GM06990 (cell line): ENCODE measurements around the gene FAM167B.
A peak's percentile ranks its signal among the peaks of the same experiment; 100 is the strongest.

Experiments used
- DNase-seq: peaks from one replicate; pipeline ENCODE4 v3.0.0-alpha.2; 2011; ENCODE audit not compliant: insufficient read length; ENCODE audit errors: extremely low read depth
- H3K27me3 ChIP-seq: replicated peaks from 2 replicates; pipeline ENCODE4 v1.6.0; 2011; ENCODE audit warnings: low read length; ENCODE audit not compliant: control insufficient read depth, insufficient read depth
- H3K36me3 ChIP-seq: 2 replicates; pipeline ENCODE4 v1.5.1; 2011; ENCODE audit warnings: low read length; ENCODE audit not compliant: control insufficient read depth, insufficient read depth
- H3K4me3 ChIP-seq: replicated peaks from 2 replicates; pipeline ENCODE4 v1.5.1; 2011; ENCODE audit warnings: low read depth, mild to moderate bottlenecking, control low read depth, low read length
- CTCF ChIP-seq: IDR thresholded peaks from 2 replicates; pipeline ENCODE4 v1.5.1; 2011; ENCODE audit warnings: low read length, control low read depth, mild to moderate bottlenecking, inconsistent platforms; ENCODE audit not compliant: insufficient read depth, poor library complexity, severe bottlenecking

The FAM167B gene

DNA sequence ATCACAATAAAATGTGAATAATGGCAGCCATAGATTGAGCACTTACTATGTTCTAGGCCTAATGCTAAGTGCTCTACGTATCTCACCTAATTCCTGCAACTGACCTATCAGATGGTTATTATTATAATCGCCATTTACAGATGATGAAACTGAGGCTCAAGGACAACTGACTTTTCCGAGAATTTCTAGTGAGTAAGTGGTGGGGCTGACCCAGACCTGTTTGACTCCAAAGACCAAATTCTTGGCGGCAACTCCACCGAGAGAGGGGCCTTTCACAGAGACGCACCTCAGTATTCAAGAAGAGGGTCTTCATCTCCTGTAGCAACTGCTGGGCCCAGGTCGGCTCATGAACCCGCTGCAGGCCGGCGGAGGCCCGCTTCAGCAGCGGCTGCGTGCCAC is 25.4 kb upstream of the FAM167B start:
- no peak for TF ChIP-seq CTCF
- Histone ChIP-seq H3K27me3 (no peaks in the 10 kb centered on the region), H3K36me3 (peaks cover 13% of the 10 kb centered on the region), H3K4me3 (peak overlapping the region; percentile 85)
- no peak for DNase-seq

DNA sequence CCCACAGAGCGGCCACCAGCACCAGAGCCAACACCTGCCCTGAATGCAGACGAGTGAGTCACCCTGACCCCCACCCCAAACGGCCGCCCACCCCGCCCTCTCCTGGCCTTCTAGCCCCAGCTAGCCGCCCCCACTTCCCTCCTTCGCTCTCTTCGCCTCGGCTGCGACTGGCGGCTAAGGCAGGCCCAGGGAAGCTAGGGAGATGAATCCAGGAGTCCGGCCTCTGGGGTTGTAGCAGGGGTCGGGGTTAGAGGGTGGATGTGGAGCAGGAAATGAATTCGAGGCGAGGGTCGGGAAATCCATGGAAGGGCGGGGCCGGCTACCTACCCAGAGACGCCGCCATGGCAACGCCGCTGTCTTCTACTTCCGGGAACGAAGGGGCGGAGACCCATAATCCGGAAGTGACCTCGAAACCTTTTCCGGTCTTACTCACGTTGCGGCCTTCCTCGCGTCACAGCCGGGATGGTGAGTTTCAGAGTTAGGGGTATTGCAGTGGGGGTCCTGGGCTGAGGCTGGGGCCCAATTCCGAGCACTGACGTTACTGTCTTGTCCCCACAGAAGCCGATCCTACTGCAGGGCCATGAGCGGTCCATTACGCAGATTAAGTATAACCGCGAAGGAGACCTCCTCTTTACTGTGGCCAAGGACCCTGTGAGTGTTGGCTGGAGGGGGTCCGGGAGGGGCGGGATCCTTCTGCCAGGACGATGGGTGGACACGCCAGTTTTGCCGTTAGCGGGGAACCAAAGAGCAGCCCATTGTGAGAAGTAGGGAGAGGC is 24.9 kb upstream of the FAM167B start, which contains the start of the genes EIF3I and TMEM234:
Gene EIF3I (plus strand): TSS at position 428 of the 776 bp plus-strand sequence. CDS start 35 bp downstream, at position 463.
Gene TMEM234 (minus strand): TSS at position 374 of the 776 bp plus-strand sequence. CDS start 31 bp downstream, at position 343.
- peak; percentile 77 for DNase-seq
- Histone ChIP-seq H3K36me3 (peaks cover 11% of the 10 kb centered on the region), H3K4me3 (peak within 1 kb of the TSS; percentile 85), H3K27me3 (no peaks in the 10 kb centered on the region)
- TF ChIP-seq CTCF = no peak

DNA sequence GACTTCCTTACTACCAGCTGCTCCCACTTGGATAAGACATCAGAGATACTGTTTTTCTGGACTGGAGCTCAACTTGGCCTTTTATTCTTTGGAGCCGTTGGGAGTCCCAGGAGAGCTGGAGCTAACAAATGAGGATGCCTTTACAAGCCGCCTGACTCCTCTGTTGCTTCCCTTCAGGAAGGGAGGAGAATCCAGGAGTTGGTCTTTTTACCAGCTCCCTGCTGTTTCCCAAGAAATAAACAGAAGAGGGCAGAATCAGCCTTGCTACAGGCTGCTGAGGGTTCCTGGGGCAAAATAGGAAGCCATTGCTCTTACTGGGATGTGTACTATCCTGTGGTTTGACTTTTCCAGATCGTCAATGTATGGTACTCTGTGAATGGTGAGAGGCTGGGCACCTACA is 23.3 kb upstream of the FAM167B start:
- H3K27me3 ChIP-seq = no peaks in the 10 kb centered on the region
- TF ChIP-seq CTCF = no peak
- peaks cover 18% of the 10 kb centered on the region for H3K36me3 ChIP-seq
- DNase-seq = no peak
- peak overlapping the region; percentile 85; the same call in 1 of the 2 replicates for H3K4me3 ChIP-seq

GRCh38 chr1:32224285-32224684 is 22.7 kb upstream of the FAM167B start:
- H3K4me3 ChIP-seq = no peak overlapping the region
- TF ChIP-seq CTCF = no peak
- no peak for DNase-seq
- no peaks in the 10 kb centered on the region for H3K27me3 ChIP-seq
- peaks cover 22% of the 10 kb centered on the region for H3K36me3 ChIP-seq

DNA sequence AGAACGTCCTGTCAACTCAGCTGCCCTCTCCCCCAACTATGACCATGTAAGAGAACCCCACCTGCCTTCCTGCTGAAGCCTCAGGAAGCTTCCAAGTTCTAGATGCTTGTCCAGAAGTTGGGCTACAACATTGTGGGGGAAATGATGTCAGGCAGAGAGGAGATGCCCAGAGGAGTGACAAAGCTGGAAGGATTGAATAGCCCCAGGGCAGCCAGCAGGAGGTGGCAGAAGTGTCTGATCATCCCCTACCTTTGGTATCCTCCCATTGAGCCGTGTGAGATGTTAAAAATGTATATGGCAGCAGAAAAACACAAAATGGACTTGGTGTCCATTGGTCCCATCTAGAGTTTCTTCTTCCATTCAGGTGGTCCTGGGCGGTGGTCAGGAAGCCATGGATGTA is 18.3 kb upstream of the FAM167B start:
- Histone ChIP-seq H3K36me3 (peaks cover 28% of the 10 kb centered on the region), H3K27me3 (no peaks in the 10 kb centered on the region), H3K4me3 (no peak overlapping the region)
- no peak for TF ChIP-seq CTCF
- no peak for DNase-seq
